22Rv1 (cell line): ENCODE results near the gene CCL27.

Source experiments
- H3K27ac ChIP-seq: fragments of 450-650 bp; 2 replicates; pipeline ENCODE4 v1.5.1; 2017
- CTCF ChIP-seq: fragments of 450-650 bp; IDR thresholded peaks from 2 replicates; pipeline ENCODE4 v1.5.1; 2017; ENCODE audit warnings: mild to moderate bottlenecking
- ZFX ChIP-seq: fragments of 450-650 bp; IDR thresholded peaks from 2 replicates; pipeline ENCODE4 v1.6.1; 2017; ENCODE audit warnings: antibody characterized with exemption, borderline replicate concordance

CCL27 gene

DNA sequence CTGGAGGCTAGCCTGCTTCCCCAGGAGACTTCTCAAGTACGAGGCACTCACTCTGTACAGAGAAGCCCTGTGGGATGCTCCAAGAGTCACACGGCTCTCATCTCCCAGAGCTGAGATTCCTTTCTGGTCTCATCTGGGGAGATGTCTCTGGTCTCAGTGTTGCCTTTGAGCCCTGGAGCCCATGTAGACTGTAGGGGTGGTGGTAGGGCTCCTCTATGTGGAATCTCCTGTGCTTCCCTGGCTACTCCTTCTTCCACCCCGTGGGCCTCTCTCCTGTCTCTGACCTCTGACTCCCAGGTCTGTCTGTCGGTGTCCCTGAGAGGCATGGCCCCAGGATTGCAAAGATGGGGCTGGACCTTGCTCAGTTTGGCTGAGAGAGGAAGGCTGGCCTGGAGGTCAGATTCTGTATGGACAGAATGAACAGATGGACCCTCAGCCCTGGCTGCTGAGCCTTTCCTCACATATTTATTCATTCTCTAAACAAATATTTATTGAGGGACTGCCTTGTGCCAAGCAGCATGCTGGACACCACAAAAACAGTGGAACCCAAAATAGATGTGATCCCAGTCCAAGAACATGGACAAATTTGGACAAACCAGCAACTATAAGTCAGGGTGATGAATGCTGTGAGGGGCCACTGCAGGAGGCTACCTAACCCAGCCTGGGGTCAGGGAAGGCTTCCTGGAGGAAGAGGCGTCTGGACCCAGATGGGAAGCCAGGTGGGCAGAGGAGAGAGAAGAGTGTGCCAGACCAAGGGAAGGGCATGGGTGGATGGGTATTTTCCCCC lies 26.1 kb upstream of the CCL27 start:
- no peak overlapping the region for H3K27ac ChIP-seq
- no peak for TF ChIP-seq ZFX

GRCh38 chr9:34687276-34688030 lies 25.0 kb upstream of the CCL27 start:
- TF ChIP-seq CTCF (no peak), ZFX (no peak)
- no peak overlapping the region for H3K27ac ChIP-seq

- H3K27ac ChIP-seq: no peak overlapping the region
- TF ChIP-seq CTCF (no peak), ZFX (no peak)
Measured at GRCh38 chr9:34686732-34687131, 24.3 kb upstream of the CCL27 start.

- no peak for TF ChIP-seq CTCF
- TF ChIP-seq ZFX: no peak
- no peak overlapping the region for H3K27ac ChIP-seq
Measured at GRCh38 chr9:34686231-34686630, 23.8 kb upstream of the CCL27 start.

DNA sequence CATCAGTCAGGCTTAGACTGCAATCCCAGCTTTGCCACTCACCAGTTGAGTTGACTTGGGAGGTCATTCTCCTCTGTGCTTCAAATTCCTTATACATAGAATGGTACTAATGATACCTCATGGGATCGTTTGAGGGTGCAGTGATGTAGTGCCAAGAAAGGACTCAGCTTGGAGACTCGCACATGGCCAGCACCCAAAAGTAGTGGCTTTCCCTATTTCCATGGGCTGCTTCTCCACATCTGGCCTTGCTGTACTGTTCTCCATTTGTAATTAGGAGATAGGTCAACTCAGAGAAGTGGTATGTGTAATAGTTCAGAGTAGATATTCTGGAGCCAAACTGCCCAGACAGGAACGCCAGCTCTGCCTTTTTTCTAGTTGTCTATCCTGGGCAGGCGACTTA lies 23.1 kb upstream of the CCL27 start:
- no peak overlapping the region for H3K27ac ChIP-seq
- TF ChIP-seq ZFX: no peak

DNA sequence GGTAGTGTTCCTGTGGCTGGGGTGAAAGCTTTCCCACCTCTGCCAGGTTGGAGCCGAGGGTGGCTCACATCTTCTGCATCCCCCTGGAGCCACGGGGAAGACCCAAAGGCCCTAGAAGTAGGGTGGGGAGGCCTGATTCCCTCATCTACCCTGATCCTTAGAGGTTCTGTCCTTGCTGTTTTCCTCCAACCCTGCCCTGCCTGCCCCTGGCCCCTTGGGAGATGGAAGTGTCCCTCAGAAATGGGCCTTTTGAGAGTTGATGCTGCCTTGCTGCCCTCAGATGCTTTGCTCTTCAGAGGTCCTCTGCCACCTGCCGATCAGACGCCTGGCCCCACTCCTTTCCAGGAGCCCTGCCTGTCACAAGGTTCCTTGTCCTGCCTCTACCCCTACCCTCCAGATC lies 22.4 kb upstream of the CCL27 start:
- H3K27ac ChIP-seq: no peak overlapping the region
- no peak for TF ChIP-seq CTCF
- TF ChIP-seq ZFX: no peak

GRCh38 chr9:34684145-34684544 lies 21.7 kb upstream of the CCL27 start:
- no peak overlapping the region for H3K27ac ChIP-seq
- TF ChIP-seq ZFX (no peak), CTCF (no peak)

GRCh38 chr9:34675869-34676268 lies 13.4 kb upstream of the CCL27 start:
- TF ChIP-seq CTCF (no peak), ZFX (no peak)
- H3K27ac ChIP-seq: no peak overlapping the region
